ENCODE results near the gene KCTD17.
A peak's percentile ranks its signal among the peaks of the same experiment; 100 is the strongest.

The KCTD17 gene

DNA sequence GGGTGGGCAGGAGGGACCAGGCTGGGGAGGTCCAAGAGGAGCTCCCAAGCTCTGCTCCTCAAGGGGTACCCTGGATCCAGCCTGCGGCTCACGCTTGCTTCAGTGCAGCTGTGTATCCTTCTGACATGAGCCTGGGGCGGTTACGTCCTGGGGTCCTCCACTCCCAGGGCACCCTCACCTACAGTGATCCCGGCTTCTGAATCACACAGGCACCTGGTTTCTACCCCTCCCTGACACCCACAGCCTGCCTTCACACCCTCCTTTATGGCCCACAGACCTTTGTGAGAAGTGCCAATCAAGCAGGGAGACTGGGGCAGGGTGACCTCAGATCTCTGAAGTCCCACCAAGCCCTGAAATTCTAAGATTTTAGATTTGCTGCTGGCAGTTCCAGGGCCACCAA, 30.5 kb upstream of the KCTD17 start:
- H3K4me1 ChIP-seq (ENCODE audit: control insufficient read depth, insufficient read depth, low read length), result peaks cover 23% of the 10 kb centered on the region; the same call in 1 of the 2 replicates
- H3K9me3 ChIP-seq (ENCODE audit: control insufficient read depth, insufficient read depth, low read depth, low read length), result no peaks in the 10 kb centered on the region
- no peak overlapping the region for H3K4me3 ChIP-seq (ENCODE audit: low read depth, low read length)
- no peak overlapping the region for H3K27ac ChIP-seq (ENCODE audit: low read depth, low read length)
- H3K27me3 ChIP-seq (ENCODE audit: control insufficient read depth, insufficient read depth, low read length), result no peaks in the 10 kb centered on the region
- H3K36me3 ChIP-seq (ENCODE audit: control insufficient read depth, insufficient read depth, low read length), result peaks cover 38% of the 10 kb centered on the region
- H3K9ac ChIP-seq (ENCODE audit: low read length), result no peak overlapping the region

- Histone ChIP-seq H3K27ac (ENCODE audit: low read depth, low read length) (no peak overlapping the region), H3K4me3 (ENCODE audit: low read depth, low read length) (no peak overlapping the region), H3K9me3 (ENCODE audit: control insufficient read depth, insufficient read depth, low read depth, low read length) (no peaks in the 10 kb centered on the region), H3K9ac (ENCODE audit: low read length) (no peak overlapping the region), H3K36me3 (ENCODE audit: control insufficient read depth, insufficient read depth, low read length) (peaks cover 40% of the 10 kb centered on the region), H3K4me1 (ENCODE audit: control insufficient read depth, insufficient read depth, low read length) (peaks cover 23% of the 10 kb centered on the region; the same call in 1 of the 2 replicates), H3K27me3 (ENCODE audit: control insufficient read depth, insufficient read depth, low read length) (no peaks in the 10 kb centered on the region)
Measured at GRCh38 chr22:37021710-37022482, 29.6 kb upstream of the KCTD17 start.

GRCh38 chr22:37022483-37023337, 28.8 kb upstream of the KCTD17 start:
- H3K9me3 ChIP-seq (ENCODE audit: control insufficient read depth, insufficient read depth, low read depth, low read length), result no peaks in the 10 kb centered on the region
- H3K27ac ChIP-seq (ENCODE audit: low read depth, low read length), result no peak overlapping the region
- peaks cover 40% of the 10 kb centered on the region for H3K36me3 ChIP-seq (ENCODE audit: control insufficient read depth, insufficient read depth, low read length)
- H3K4me3 ChIP-seq (ENCODE audit: low read depth, low read length), result no peak overlapping the region
- H3K9ac ChIP-seq (ENCODE audit: low read length), result peak overlapping the region; percentile 21
- no peaks in the 10 kb centered on the region for H3K27me3 ChIP-seq (ENCODE audit: control insufficient read depth, insufficient read depth, low read length)
- H3K4me1 ChIP-seq (ENCODE audit: control insufficient read depth, insufficient read depth, low read length), result peaks cover 23% of the 10 kb centered on the region; the same call in 1 of the 2 replicates

DNA sequence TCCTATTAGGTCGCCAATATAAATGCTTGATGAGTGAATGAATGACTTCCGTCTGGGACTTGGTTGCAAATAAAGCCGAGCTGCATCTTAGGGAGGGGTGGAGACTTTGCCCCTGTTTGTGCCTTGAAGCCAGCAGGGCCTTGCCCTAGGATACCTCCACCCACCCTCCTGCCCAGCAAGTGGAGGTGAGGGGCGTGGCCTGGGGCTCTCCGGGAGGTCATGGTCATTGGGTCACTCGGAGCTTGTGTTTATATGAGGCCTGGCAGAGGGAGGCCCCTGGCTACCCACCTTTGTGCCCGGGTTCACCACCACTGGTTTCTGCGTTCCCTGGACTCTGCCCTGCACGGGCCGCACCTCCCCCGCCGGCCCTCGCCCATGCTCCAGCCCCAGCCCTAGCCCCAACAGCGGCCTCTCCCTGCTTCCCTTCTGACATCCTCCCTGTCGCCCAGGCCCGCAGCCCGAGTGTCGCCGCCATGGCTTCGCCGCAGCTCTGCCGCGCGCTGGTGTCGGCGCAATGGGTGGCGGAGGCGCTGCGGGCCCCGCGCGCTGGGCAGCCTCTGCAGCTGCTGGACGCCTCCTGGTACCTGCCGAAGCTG, 27.7 kb upstream of the KCTD17 start:
- Histone ChIP-seq H3K27me3 (ENCODE audit: control insufficient read depth, insufficient read depth, low read length) (no peaks in the 10 kb centered on the region), H3K36me3 (ENCODE audit: control insufficient read depth, insufficient read depth, low read length) (peaks cover 42% of the 10 kb centered on the region), H3K27ac (ENCODE audit: low read depth, low read length) (no peak overlapping the region), H3K9me3 (ENCODE audit: control insufficient read depth, insufficient read depth, low read depth, low read length) (no peaks in the 10 kb centered on the region), H3K4me3 (ENCODE audit: low read depth, low read length) (no peak overlapping the region), H3K9ac (ENCODE audit: low read length) (no peak overlapping the region), H3K4me1 (ENCODE audit: control insufficient read depth, insufficient read depth, low read length) (peaks cover 15% of the 10 kb centered on the region; the same call in 1 of the 2 replicates)

GRCh38 chr22:37024339-37025157, 27.0 kb upstream of the KCTD17 start:
- H3K4me3 ChIP-seq (ENCODE audit: low read depth, low read length), result no peak overlapping the region
- H3K9ac ChIP-seq (ENCODE audit: low read length), result no peak overlapping the region
- no peak overlapping the region for H3K27ac ChIP-seq (ENCODE audit: low read depth, low read length)
- no peaks in the 10 kb centered on the region for H3K27me3 ChIP-seq (ENCODE audit: control insufficient read depth, insufficient read depth, low read length)
- H3K36me3 ChIP-seq (ENCODE audit: control insufficient read depth, insufficient read depth, low read length), result peaks cover 49% of the 10 kb centered on the region
- H3K9me3 ChIP-seq (ENCODE audit: control insufficient read depth, insufficient read depth, low read depth, low read length), result no peaks in the 10 kb centered on the region
- peaks cover 15% of the 10 kb centered on the region; the same call in 1 of the 2 replicates for H3K4me1 ChIP-seq (ENCODE audit: control insufficient read depth, insufficient read depth, low read length)

DNA sequence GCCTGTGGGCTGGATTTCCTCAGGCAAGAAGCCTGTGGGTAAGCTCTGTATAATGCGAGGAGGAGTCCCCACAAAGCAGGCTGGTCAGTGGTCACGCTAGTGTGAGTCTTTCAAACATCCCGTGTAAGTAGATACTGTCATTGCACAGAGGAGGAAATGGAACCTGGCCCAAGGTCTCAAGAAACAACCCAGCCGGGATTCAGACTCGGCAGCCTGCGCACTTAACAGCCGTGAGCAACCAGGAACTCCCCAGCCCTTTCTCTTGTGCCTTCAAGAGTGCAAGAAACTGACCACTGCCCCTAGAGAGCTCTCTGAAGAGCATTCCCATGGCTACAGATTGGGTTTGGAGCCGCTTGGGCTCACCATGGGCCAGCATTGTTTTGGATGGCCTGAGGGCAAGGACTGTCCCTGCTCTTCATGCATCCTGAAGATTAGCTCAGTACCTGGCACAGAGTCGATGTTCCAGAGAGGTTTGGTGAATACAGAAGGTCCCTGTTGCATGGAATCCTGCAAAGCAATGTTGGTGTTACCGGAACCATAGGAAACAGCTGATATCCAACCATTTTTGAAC, 26.0 kb upstream of the KCTD17 start:
- Histone ChIP-seq H3K9ac (ENCODE audit: low read length) (no peak overlapping the region), H3K27me3 (ENCODE audit: control insufficient read depth, insufficient read depth, low read length) (no peaks in the 10 kb centered on the region), H3K9me3 (ENCODE audit: control insufficient read depth, insufficient read depth, low read depth, low read length) (no peaks in the 10 kb centered on the region), H3K4me3 (ENCODE audit: low read depth, low read length) (no peak overlapping the region), H3K27ac (ENCODE audit: low read depth, low read length) (no peak overlapping the region), H3K4me1 (ENCODE audit: control insufficient read depth, insufficient read depth, low read length) (peaks cover 18% of the 10 kb centered on the region), H3K36me3 (ENCODE audit: control insufficient read depth, insufficient read depth, low read length) (peaks cover 54% of the 10 kb centered on the region)

DNA sequence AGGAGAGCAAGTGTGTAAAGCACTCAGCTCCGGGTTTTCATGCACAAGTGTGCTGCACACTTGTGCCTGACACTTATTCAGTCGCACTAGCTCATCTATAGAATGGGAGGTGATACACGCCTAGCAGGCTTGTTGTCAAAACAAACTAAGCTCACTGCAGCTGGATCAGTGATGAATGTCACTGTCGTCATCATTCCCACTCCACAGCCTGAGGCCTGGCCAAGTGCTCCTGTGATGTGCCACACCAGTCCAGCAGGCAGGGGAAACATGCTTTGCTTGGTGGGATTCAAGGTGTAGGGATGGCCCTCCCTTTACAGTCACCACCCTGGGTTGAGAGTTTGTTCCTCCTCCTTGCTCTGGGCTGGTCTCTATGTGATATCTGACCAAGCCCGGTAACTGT, 25.2 kb upstream of the KCTD17 start:
- H3K9ac ChIP-seq (ENCODE audit: low read length), result no peak overlapping the region
- no peak overlapping the region for H3K4me3 ChIP-seq (ENCODE audit: low read depth, low read length)
- no peak overlapping the region for H3K27ac ChIP-seq (ENCODE audit: low read depth, low read length)
- H3K36me3 ChIP-seq (ENCODE audit: control insufficient read depth, insufficient read depth, low read length), result peaks cover 54% of the 10 kb centered on the region
- H3K27me3 ChIP-seq (ENCODE audit: control insufficient read depth, insufficient read depth, low read length), result no peaks in the 10 kb centered on the region
- peaks cover 22% of the 10 kb centered on the region for H3K4me1 ChIP-seq (ENCODE audit: control insufficient read depth, insufficient read depth, low read length)
- H3K9me3 ChIP-seq (ENCODE audit: control insufficient read depth, insufficient read depth, low read depth, low read length), result no peaks in the 10 kb centered on the region

DNA sequence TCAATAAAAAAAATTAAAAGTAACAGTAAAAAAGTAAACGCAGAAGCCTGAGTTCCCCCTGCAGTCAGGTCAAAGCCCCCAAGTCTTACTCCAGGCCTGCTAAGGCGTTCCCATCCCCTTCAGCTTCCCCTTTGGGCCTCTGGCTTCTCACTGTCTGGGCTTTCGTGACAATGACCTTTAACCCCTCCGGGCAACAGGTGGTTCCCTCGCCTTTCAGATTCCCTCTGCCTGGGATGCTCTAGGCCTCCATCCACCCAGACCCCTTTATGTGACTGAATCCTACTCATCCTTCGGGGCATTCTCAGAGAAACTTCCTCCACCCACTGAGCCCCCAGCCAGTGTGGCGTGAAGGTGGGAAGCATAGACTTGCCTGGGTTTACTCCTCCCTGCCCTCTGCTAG, 24.0 kb upstream of the KCTD17 start:
- Histone ChIP-seq H3K9ac (ENCODE audit: low read length) (no peak overlapping the region), H3K9me3 (ENCODE audit: control insufficient read depth, insufficient read depth, low read depth, low read length) (no peaks in the 10 kb centered on the region), H3K27ac (ENCODE audit: low read depth, low read length) (no peak overlapping the region), H3K4me3 (ENCODE audit: low read depth, low read length) (no peak overlapping the region), H3K27me3 (ENCODE audit: control insufficient read depth, insufficient read depth, low read length) (no peaks in the 10 kb centered on the region), H3K4me1 (ENCODE audit: control insufficient read depth, insufficient read depth, low read length) (peaks cover 25% of the 10 kb centered on the region), H3K36me3 (ENCODE audit: control insufficient read depth, insufficient read depth, low read length) (peaks cover 54% of the 10 kb centered on the region)

DNA sequence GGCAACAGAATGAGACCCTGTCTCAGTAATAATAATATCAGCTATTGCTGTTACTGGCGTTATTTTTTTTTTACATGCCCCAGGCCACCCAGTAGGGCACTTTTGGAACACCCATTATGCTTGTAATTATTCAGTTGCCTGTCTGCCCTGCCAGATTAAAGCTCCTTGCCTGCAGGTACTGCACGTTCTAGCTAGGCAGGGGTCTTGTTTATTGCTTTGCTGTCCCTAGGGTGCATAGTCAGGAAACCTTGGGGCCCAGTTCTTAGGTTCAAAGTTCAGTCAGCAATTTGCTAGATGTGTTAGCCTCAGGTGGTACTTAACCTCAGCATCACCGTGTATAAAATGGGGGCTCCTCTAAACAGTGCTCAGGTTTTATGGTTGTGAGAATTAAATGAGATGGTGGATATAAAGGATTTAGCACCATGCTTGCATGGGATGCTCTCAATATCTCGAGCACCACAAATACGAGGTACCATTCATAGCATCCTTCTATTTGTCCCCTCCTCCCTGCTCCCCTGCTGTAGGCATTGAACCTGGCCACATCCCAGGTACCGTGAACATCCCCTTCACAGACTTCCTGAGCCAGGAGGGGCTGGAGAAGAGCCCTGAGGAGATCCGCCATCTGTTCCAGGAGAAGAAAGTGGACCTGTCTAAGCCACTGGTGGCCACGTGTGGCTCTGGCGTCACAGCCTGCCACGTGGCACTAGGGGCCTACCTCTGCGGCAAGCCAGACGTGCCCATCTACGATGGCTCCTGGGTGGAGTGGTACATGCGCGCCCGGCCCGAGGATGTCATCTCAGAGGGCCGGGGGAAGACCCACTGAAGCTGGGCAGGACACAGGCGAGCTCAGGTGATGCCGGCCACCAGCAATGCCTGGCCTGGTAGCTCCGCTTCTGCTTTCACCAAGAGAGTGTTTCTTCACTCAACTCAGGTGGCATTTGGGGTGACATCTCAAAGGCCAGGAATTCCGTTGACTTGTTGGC, 22.6 kb upstream of the KCTD17 start:
- Histone ChIP-seq H3K9ac (ENCODE audit: low read length) (no peak overlapping the region), H3K27me3 (ENCODE audit: control insufficient read depth, insufficient read depth, low read length) (no peaks in the 10 kb centered on the region), H3K36me3 (ENCODE audit: control insufficient read depth, insufficient read depth, low read length) (peaks cover 54% of the 10 kb centered on the region), H3K4me3 (ENCODE audit: low read depth, low read length) (no peak overlapping the region), H3K27ac (ENCODE audit: low read depth, low read length) (no peak overlapping the region), H3K4me1 (ENCODE audit: control insufficient read depth, insufficient read depth, low read length) (peaks cover 32% of the 10 kb centered on the region), H3K9me3 (ENCODE audit: control insufficient read depth, insufficient read depth, low read depth, low read length) (no peaks in the 10 kb centered on the region)
